Ishikawa (cell line): ENCODE data around the gene SCAND1.

Experiments used
- MAX ChIP-seq: IDR thresholded peaks from 2 replicates; pipeline ENCODE4 v1.6.1; 2012
- NFIC ChIP-seq: IDR thresholded peaks from 2 replicates; pipeline ENCODE4 v1.6.1; 2012
- USF1 ChIP-seq: IDR thresholded peaks from 2 replicates; pipeline ENCODE4 v1.6.1; 2012
- YY1 ChIP-seq: IDR thresholded peaks from 2 replicates; pipeline ENCODE4 v1.6.1; 2012; ENCODE audit warnings: low read depth

GRCh38 chr20:35903843-35904242 lies 50.5 kb downstream of the SCAND1 start:
- TF ChIP-seq YY1: no peak
- TF ChIP-seq MAX: no peak
- no peak for TF ChIP-seq USF1
- no peak for TF ChIP-seq NFIC
